Ovary (tissue), 3 donors: ENCODE data around the gene TPM4.

ENCODE experiments used
- CTCF ChIP-seq, 3 donors: fragments of 450-650 bp in 2 of 3; fragments of 200-600 bp in 1 of 3; IDR thresholded peaks; one replicate each; pipeline versions ENCODE4 v1.5.1 to v1.8.0; 2016 to 2022; ENCODE audit warnings: antibody characterized with exemption in 3 of 3, mild to moderate bottlenecking in 1 of 3
- POLR2A ChIP-seq: fragments of 450-650 bp; IDR thresholded peaks from one replicate; pipeline ENCODE4 v1.6.1; 2017; ENCODE audit warnings: antibody characterized with exemption, mild to moderate bottlenecking, moderate library complexity
- donor health status: DM: no; HTN: no; CAD: no.

DNA sequence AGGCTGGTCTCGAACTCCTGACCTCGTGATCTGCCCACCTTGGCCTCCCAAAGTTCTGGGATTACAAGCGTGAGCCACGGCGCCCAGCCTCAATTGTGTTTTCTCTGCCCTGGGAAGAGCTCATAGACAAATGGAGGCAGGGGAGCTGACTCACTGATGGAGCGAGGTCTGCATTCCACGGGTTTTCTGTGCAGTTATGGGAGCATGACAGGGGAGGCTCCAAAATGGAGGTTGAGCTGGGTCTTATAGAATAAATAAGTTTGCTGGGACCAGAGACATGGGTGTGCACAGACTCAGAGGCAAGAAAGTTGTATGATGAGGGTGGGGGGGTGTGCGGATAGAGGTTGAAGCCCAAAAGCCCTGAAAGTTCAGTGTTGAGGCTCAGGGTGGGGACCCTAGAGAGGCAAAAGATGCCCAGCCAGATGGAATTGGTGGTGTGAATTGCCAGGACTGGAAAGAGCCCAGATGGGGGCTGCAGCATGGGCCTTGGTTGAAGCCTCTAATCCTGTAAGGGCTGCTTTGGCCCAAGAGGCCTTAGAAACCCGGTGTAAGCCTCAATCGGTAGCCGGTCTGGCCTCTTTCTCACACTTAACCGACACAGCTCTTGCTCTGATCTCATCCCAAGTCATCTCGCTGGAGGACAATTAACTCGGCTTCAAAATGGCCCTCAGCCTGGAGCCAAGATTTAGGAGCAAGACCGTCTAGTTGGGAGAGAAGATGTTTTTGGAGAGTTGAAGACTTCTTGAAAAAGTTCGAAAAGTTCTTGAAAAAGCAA lies 1.9 kb downstream of the TPM4 start:
- TF ChIP-seq POLR2A: no peak
- no peak for TF ChIP-seq CTCF (IDR thresholded peaks at IDR 0.05)
